HCT116 (cell line): Measurements from ENCODE around the gene MYEF2. TPM values are rescaled to one million over a fixed set of nuclear protein-coding genes. Genes with fewer than 3 reads are reported as not detected.

ENCODE experiments used
- ATAC-seq: fragments of 200-7000 bp; cut with Tn5 transposase; 2 replicates; pipeline ENCODE4 v1.9.1; 2020; ENCODE audit warnings: mild to moderate bottlenecking, moderate library complexity
- BruUV-seq: library from RNA; stranded (reverse); fragments of 400-500 nt; replicated peaks from 2 replicates; lab custom pipeline; 2021; lab: Mats Ljungman, UMichigan
- CTCF ChIA-PET: fragments of 300-600 bp; sonication (Branson Sonifier 250); formaldehyde crosslinking; loops from one replicate; lab custom pipeline; 2021; ENCODE audit warnings: antibody characterized with exemption; lab: Charles Lee
- POLR2A ChIA-PET: fragments of 300-600, 350-600 bp; sonication (Branson Sonifier 250); formaldehyde crosslinking; loops from one replicate; lab custom pipeline; 2021; ENCODE audit warnings: antibody characterized with exemption; lab: Charles Lee
- RAD21 ChIA-PET, 2 experiments: fragments of 300-600 bp; sonication (Branson Sonifier 250); formaldehyde crosslinking; loops; one replicate each; lab custom pipeline; 2023; ENCODE audit warnings: low total read pairs in 2 of 2; ENCODE audit not compliant: uncharacterized antibody in 2 of 2, unreplicated experiment in 2 of 2, low non-redundant PET in 1 of 2; lab: Charles Lee
- DNase-seq: peaks from one replicate; pipeline ENCODE4 v3.0.0-alpha.2; 2010; ENCODE audit warnings: low read depth, low spot score
- H2AFZ ChIP-seq: fragments of 200-600 bp; shearing (Covaris generic), sonication (generic); 2 replicates; pipeline ENCODE4 v1.6.1; 2017; ENCODE audit warnings: low read depth, mixed run types, mixed read lengths, antibody characterized with exemption, low read length; ENCODE audit not compliant: poor library complexity, severe bottlenecking
- H3K27ac ChIP-seq: 2 replicates; pipeline ENCODE4 v1.5.1; 2012; ENCODE audit warnings: low read depth, low read length
- H3K27me3 ChIP-seq: fragments of 200-600 bp; sonication (generic); 2 replicates; pipeline ENCODE4 v1.6.1; 2016; ENCODE audit warnings: mixed run types, low read length, mixed read lengths; ENCODE audit not compliant: insufficient read depth
- H3K36me3 ChIP-seq, 2 experiments: fragments of 200-500 bp in 1 of 2; fragments of 200-600 bp in 1 of 2; sonication (Bioruptor generic) in 1 of 2; sonication (generic) in 1 of 2; 2 replicates each; pipeline versions ENCODE4 v1.5.1 to v1.6.1; 2014 to 2016; ENCODE audit warnings: low read length in 2 of 2, inconsistent platforms in 1 of 2, mixed read lengths in 1 of 2, mixed run types in 1 of 2; ENCODE audit not compliant: insufficient read depth in 2 of 2, control insufficient read depth in 1 of 2
- H3K4me1 ChIP-seq, 2 experiments: fragments of 200-600 bp in 1 of 2; sonication (generic) in 1 of 2; 2 replicates each; pipeline versions ENCODE4 v1.5.1 to v1.6.1; 2012 to 2017; ENCODE audit warnings: low read length in 2 of 2, inconsistent platforms in 1 of 2, mild to moderate bottlenecking in 1 of 2, mixed read lengths in 1 of 2, mixed run types in 1 of 2, moderate library complexity in 1 of 2; ENCODE audit not compliant: insufficient read depth in 2 of 2, control insufficient read depth in 1 of 2
- H3K4me2 ChIP-seq: fragments of 200-600 bp; sonication (generic); 2 replicates; pipeline ENCODE4 v1.6.1; 2017; ENCODE audit warnings: mixed run types, low read length, mixed read lengths
- H3K4me3 ChIP-seq, 2 experiments: fragments of 200-600 bp in 1 of 2; sonication (generic) in 1 of 2; replicated peaks in 1 of 2; 2 replicates each; pipeline ENCODE4 v1.5.1; 2011 to 2016; ENCODE audit warnings: low read length in 2 of 2, control low read depth in 1 of 2, low read depth in 1 of 2, mild to moderate bottlenecking in 1 of 2, mixed read lengths in 1 of 2, mixed run types in 1 of 2
- H3K79me2 ChIP-seq: fragments of 200-600 bp; sonication (generic); 2 replicates; pipeline ENCODE4 v1.6.1; 2017; ENCODE audit warnings: mild to moderate bottlenecking, mixed run types, low read length, moderate library complexity, mixed read lengths; ENCODE audit not compliant: insufficient read depth
- H3K9ac ChIP-seq: fragments of 200-600 bp; sonication (generic); 2 replicates; pipeline ENCODE4 v1.6.1; 2016; ENCODE audit warnings: low read length, mixed read lengths
- H3K9me2 ChIP-seq: fragments of 200-600 bp; sonication (generic), shearing (Covaris generic); 2 replicates; pipeline ENCODE4 v1.6.1; 2017; ENCODE audit warnings: mixed run types, mild to moderate bottlenecking, moderate library complexity; ENCODE audit not compliant: insufficient read depth
- H3K9me3 ChIP-seq, 2 experiments: fragments of 200-500 bp in 1 of 2; fragments of 200-600 bp in 1 of 2; sonication (Bioruptor generic) in 1 of 2; sonication (generic) in 1 of 2; 2 replicates each; pipeline ENCODE4 v1.6.1; 2014 to 2017; ENCODE audit warnings: low read length in 2 of 2, mixed read lengths in 2 of 2, inconsistent platforms in 1 of 2, low read depth in 1 of 2, mild to moderate bottlenecking in 1 of 2, mixed run types in 1 of 2, moderate library complexity in 1 of 2; ENCODE audit not compliant: control insufficient read depth in 1 of 2, insufficient read depth in 1 of 2
- H4K20me1 ChIP-seq: fragments of 200-600 bp; sonication (generic), shearing (Covaris generic); 2 replicates; pipeline ENCODE4 v1.6.1; 2017; ENCODE audit warnings: mixed run types, mild to moderate bottlenecking, moderate library complexity; ENCODE audit not compliant: insufficient read depth
- ATF3 ChIP-seq: IDR thresholded peaks from 2 replicates; pipeline ENCODE4 v1.6.1; 2012
- CBX3 ChIP-seq: IDR thresholded peaks from 2 replicates; pipeline ENCODE4 v1.6.1; 2012; ENCODE audit warnings: low read depth
- EZH2 ChIP-seq: fragments of 200-600 bp; sonication (generic); IDR thresholded peaks from 2 replicates; pipeline ENCODE4 v1.6.1; 2017; ENCODE audit warnings: antibody characterized with exemption, mixed run types
- EZH2phosphoT487 ChIP-seq: fragments of 200-600 bp; IDR thresholded peaks from 2 replicates; pipeline ENCODE4 v1.6.1; 2018; ENCODE audit warnings: antibody characterized with exemption, borderline replicate concordance
- FOSL1 ChIP-seq: IDR thresholded peaks from 2 replicates; pipeline ENCODE4 v1.6.1; 2012; ENCODE audit warnings: low read depth
- JUND ChIP-seq: IDR thresholded peaks from 2 replicates; pipeline ENCODE4 v1.6.1; 2012
- MAX ChIP-seq: IDR thresholded peaks from 2 replicates; pipeline ENCODE4 v1.6.1; 2012
- POLR2A ChIP-seq: IDR thresholded peaks from 2 replicates; pipeline ENCODE4 v1.7.0; 2011; ENCODE audit warnings: borderline replicate concordance; ENCODE audit not compliant: insufficient read depth, insufficient read length; ENCODE audit errors: extremely low read depth
- SIN3A ChIP-seq: IDR thresholded peaks from 2 replicates; pipeline ENCODE4 v1.6.1; 2012; ENCODE audit warnings: low read depth
- SP1 ChIP-seq: IDR thresholded peaks from 2 replicates; pipeline ENCODE4 v1.6.1; 2012; ENCODE audit warnings: low read depth
- SRF ChIP-seq: IDR thresholded peaks from 2 replicates; pipeline ENCODE4 v1.6.1; 2012; ENCODE audit warnings: low read depth
- ZFX ChIP-seq: fragments of 450-650 bp; IDR thresholded peaks from 2 replicates; pipeline ENCODE4 v1.6.1; 2017
- intact Hi-C: fragments of 100-400 bp; cut with micrococcal nuclease; formaldehyde crosslinking; loops from 2 replicates; pipeline ENCODE4 v1.10.0; 2022
- total RNA-seq: library from RNA; stranded (reverse); gene quantifications from one replicate; pipeline ENCODE4 v1.2.1, GENCODE V29; 2021; ENCODE audit not compliant: unreplicated experiment

Gene MYEF2
- total RNA-seq, 1 experiment from 2014 or later = 0.69 TPM

GRCh38 chr15:48096813-48097212, 81.3 kb downstream of the MYEF2 start:
- H3K9me2 ChIP-seq = no peaks in the 10 kb centered on the region
- no TSS peak for BruUV-seq
- H3K4me1 ChIP-seq = no peaks in the 10 kb centered on the region
- RAD21 ChIA-PET = no interaction called here
- no peak overlapping the region for H3K4me3 ChIP-seq
- no peak overlapping the region for H3K9ac ChIP-seq
- ATAC-seq (no peak), DNase-seq (no peak)
- intact Hi-C loops = no loop called here
- H3K4me2 ChIP-seq = no peak overlapping the region
- H3K79me2 ChIP-seq = no peaks in the 10 kb centered on the region
- CTCF ChIA-PET = no interaction called here
- no peak overlapping the region for H2AFZ ChIP-seq
- TF ChIP-seq ATF3 (no peak), SIN3A (no peak), JUND (no peak), SP1 (no peak), CBX3 (no peak), FOSL1 (no peak), ZFX (no peak), SRF (no peak), POLR2A (no peak), EZH2 (no peak), MAX (no peak)
- POLR2A ChIA-PET = no interaction called here
- H4K20me1 ChIP-seq = no peaks in the 10 kb centered on the region
- H3K27me3 ChIP-seq = no peaks in the 10 kb centered on the region
- no peaks in the 10 kb centered on the region for H3K36me3 ChIP-seq
- H3K9me3 ChIP-seq = peaks cover 0 to 3% of the 10 kb centered on the region in 2 experiments; a peak in 1 of 4 replicates
- no peak overlapping the region for H3K27ac ChIP-seq

GRCh38 chr15:48096355-48096786, 81.7 kb downstream of the MYEF2 start:
- ChIA-PET POLR2A (no interaction called here), RAD21 (no interaction called here), CTCF (no interaction called here)
- Histone ChIP-seq H3K4me2 (no peak overlapping the region), H3K27me3 (no peaks in the 10 kb centered on the region), H3K9ac (no peak overlapping the region), H3K27ac (no peak overlapping the region), H3K36me3 (no peaks in the 10 kb centered on the region), H3K79me2 (no peaks in the 10 kb centered on the region), H2AFZ (no peak overlapping the region), H3K4me1 (no peaks in the 10 kb centered on the region), H4K20me1 (no peaks in the 10 kb centered on the region), H3K9me2 (no peaks in the 10 kb centered on the region), H3K9me3 (peaks cover 0 to 3% of the 10 kb centered on the region in 2 experiments; a peak in 1 of 4 replicates), H3K4me3 (no peak overlapping the region)
- no TSS peak for BruUV-seq
- no peak for DNase-seq
- no peak for TF ChIP-seq EZH2phosphoT487
- ATAC-seq = no peak
- intact Hi-C loops = no loop called here
